RWPE1 (cell line): ENCODE results near the gene SUGCT.

Experiments used
- CTCF ChIA-PET: fragments of 350-600 bp; sonication (Branson Sonifier 250); formaldehyde crosslinking; extraction: SDS; loops from one replicate; lab custom pipeline; 2021; lab: Yijun Ruan, JAX
- POLR2A ChIA-PET: fragments of 400-600 bp; formaldehyde crosslinking; extraction: SDS; loops from one replicate; lab custom pipeline; 2020; ENCODE audit warnings: antibody characterized with exemption; ENCODE audit not compliant: low non-redundant PET; lab: Yijun Ruan, JAX
- DNase-seq: peaks from one replicate; pipeline ENCODE4 v3.0.0; 2012; ENCODE audit warnings: low spot score
- H3K27ac ChIP-seq: fragments of 450-650 bp; 2 replicates; pipeline ENCODE4 v1.5.1; 2017
- CTCF ChIP-seq: fragments of 450-650 bp; conservative IDR thresholded peaks from 2 replicates; pipeline ENCODE4 v1.5.1; 2017; ENCODE audit warnings: low read depth, mild to moderate bottlenecking

Gene SUGCT

GRCh38 chr7:40772096-40772495 is 637.3 kb downstream of the SUGCT start:
- DNase-seq, result no peak
- POLR2A ChIA-PET, result no interaction called here
- no peak overlapping the region for H3K27ac ChIP-seq
- CTCF ChIA-PET, result no interaction called here
- TF ChIP-seq CTCF, result no peak

- ChIA-PET CTCF (no interaction called here), POLR2A (no interaction called here)
- DNase-seq, result no peak
- H3K27ac ChIP-seq, result no peak overlapping the region
- no peak for TF ChIP-seq CTCF
These were observed 638.9 kb downstream of the SUGCT start for GRCh38 chr7:40773656-40774055.

- H3K27ac ChIP-seq, result no peak overlapping the region
- TF ChIP-seq CTCF, result no peak
- no peak for DNase-seq
- CTCF ChIA-PET, result no interaction called here
- POLR2A ChIA-PET, result no interaction called here
These were observed 641.1 kb downstream of the SUGCT start for GRCh38 chr7:40775877-40776276.

GRCh38 chr7:40777730-40778312 is 643.0 kb downstream of the SUGCT start:
- no peak for DNase-seq
- TF ChIP-seq CTCF, result no peak
- POLR2A ChIA-PET, result no interaction called here
- H3K27ac ChIP-seq, result no peak overlapping the region
- CTCF ChIA-PET, result no interaction called here

- no peak for DNase-seq
- H3K27ac ChIP-seq, result no peak overlapping the region
- CTCF ChIA-PET, result no interaction called here
- TF ChIP-seq CTCF, result no peak
- POLR2A ChIA-PET, result no interaction called here
These were observed 645.7 kb downstream of the SUGCT start for GRCh38 chr7:40780460-40780859.

- CTCF ChIA-PET, result no interaction called here
- DNase-seq, result no peak
These were observed 648.0 kb downstream of the SUGCT start for GRCh38 chr7:40782836-40783235.

More at GRCh38 chr7:40782836-40783235, 648.0 kb downstream of the SUGCT start:
- no peak for TF ChIP-seq CTCF
- POLR2A ChIA-PET, result no interaction called here
- no peak overlapping the region for H3K27ac ChIP-seq
